HG03103 (cell line): ENCODE measurements around the gene MTF2.
"Not testable (repeated sequence)": the region's sequence is repeated elsewhere in the genome, so short reads cannot be mapped to it uniquely, and the experiment has no call there.

Experiments used
- ATAC-seq: cut with Tn5 transposase; IDR thresholded peaks from one replicate; pipeline ENCODE4 v1.9.1; 2021; ENCODE audit warnings: low read depth; ENCODE audit not compliant: unreplicated experiment

MTF2 gene

GRCh38 chr1:93137604-93138292 is 58.7 kb downstream of the MTF2 start:
- no peak for ATAC-seq

- ATAC-seq = no peak
These were observed 61.0 kb downstream of the MTF2 start for GRCh38 chr1:93140106-93140505.

- ATAC-seq = no peak
These were observed 63.1 kb downstream of the MTF2 start for GRCh38 chr1:93142161-93142560.

GRCh38 chr1:93143136-93143535 is 64.1 kb downstream of the MTF2 start:
- no peak for ATAC-seq

GRCh38 chr1:93143769-93144168 is 64.7 kb downstream of the MTF2 start:
- ATAC-seq = no peak

- no peak for ATAC-seq
These were observed 68.9 kb downstream of the MTF2 start for GRCh38 chr1:93148001-93148400.

GRCh38 chr1:93150729-93151128 is 71.6 kb downstream of the MTF2 start:
- no peak for ATAC-seq

GRCh38 chr1:93151474-93151873 is 72.4 kb downstream of the MTF2 start:
- no peak for ATAC-seq

- no peak for ATAC-seq
These were observed 73.8 kb downstream of the MTF2 start for GRCh38 chr1:93152835-93153234.

- no peak for ATAC-seq
These were observed 75.8 kb downstream of the MTF2 start for GRCh38 chr1:93154898-93155297.

- ATAC-seq = no peak
These were observed 76.3 kb downstream of the MTF2 start for GRCh38 chr1:93155335-93155734.

GRCh38 chr1:93159337-93159736 is 80.3 kb downstream of the MTF2 start:
- no peak for ATAC-seq

- not testable (repeated sequence) for ATAC-seq
These were observed 84.2 kb downstream of the MTF2 start for GRCh38 chr1:93163314-93163713.

GRCh38 chr1:93164816-93165215 is 85.7 kb downstream of the MTF2 start:
- no peak for ATAC-seq

GRCh38 chr1:93165895-93166294 is 86.8 kb downstream of the MTF2 start:
- ATAC-seq = not testable (repeated sequence)

GRCh38 chr1:93167006-93167405 is 87.9 kb downstream of the MTF2 start:
- no peak for ATAC-seq

- ATAC-seq = not testable (repeated sequence)
These were observed 91.1 kb downstream of the MTF2 start for GRCh38 chr1:93170141-93170678.

GRCh38 chr1:93171549-93172034 is 92.5 kb downstream of the MTF2 start:
- ATAC-seq = no peak

- ATAC-seq = no peak
These were observed 93.7 kb downstream of the MTF2 start for GRCh38 chr1:93172778-93173177.

GRCh38 chr1:93174638-93175037 is 95.6 kb downstream of the MTF2 start:
- not testable (repeated sequence) for ATAC-seq

- no peak for ATAC-seq
These were observed 98.9 kb downstream of the MTF2 start for GRCh38 chr1:93177991-93178390.

GRCh38 chr1:93178418-93178817 is 99.3 kb downstream of the MTF2 start:
- no peak for ATAC-seq
